ENCODE data around the gene DGCR8.
A peak's percentile ranks its signal among the peaks of the same experiment; 100 is the strongest.
"Not testable (repeated sequence)": the region's sequence is repeated elsewhere in the genome, so short reads cannot be mapped to it uniquely, and the experiment has no call there.

Gene DGCR8

DNA sequence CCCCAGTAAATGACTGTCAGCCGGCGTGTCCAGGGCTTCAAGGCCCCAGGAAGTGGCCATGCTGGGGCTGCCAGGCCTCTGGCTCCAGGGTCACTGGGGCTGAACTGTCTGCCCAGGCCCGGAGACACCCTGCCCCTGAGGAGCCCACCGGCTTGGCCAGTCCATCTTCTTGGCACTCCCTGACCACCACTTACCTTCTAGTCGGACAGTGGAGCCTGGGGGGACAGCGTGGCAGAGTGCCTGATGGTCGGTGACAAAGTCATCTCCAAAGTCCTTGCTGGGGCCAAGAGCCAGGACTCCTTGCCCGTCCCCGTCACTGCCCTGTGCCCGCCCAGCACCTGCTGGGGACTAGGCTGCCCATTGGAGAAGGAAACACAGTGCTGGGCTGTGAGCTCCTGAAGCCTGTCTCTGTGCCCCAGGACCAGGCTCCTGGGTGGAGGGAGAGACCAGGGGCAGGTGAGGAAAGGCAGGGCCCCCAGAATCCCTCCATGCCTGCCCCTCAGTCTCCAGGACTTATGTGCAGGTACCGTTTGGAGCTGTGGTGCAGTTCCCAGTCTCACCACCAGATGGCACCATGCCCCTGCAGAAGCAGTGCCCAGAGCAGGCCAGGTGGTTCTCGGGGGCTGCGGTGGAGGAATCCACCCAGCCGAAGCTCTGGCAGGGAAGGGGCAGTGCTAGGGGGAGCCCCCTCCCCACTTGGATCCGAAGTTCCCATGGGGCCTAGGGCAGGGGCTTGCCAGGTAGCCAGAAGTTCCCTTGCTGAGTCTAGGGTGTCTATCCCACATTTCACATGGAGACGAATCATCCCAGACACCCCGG, 76.8 kb downstream of the DGCR8 start:
- DNase-seq = peak; percentile 56

DNA sequence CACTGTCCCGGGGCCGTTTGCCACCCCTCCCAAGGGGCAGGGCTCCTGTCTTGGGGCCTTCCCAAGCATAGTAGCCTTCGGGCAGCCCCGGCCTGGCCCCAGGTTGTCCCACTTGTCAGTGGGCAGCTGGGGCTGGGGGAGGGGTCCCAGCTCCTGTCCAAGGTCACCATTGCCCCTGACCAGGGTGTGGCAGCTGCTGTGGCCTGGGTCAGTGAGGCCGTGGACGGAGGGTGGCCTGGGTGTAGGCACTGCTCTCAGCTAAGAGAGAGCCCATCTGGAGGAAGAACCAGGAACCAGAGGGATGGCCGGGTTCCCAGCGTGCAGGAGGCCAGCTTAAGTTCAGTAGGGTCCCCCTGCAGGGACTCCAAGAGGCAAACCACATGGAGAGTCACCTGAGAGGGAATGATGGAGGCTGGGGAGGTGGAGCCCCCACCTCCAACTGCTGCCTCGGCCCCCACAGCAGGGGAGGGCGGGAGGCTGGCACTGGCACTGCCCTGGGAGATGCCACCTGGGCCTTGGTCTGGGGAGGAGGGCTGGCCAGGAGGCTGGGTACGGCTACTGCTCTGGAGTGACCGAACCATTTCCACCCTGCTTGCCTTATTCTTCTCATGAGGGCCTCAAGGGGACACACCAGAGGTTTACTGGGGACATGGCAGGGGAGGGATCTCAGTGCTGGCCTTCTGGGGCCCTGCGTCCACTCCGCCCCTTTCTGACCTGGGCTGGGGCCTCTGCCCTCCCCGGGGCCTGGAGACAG, 77.6 kb downstream of the DGCR8 start:
- no peak for DNase-seq

DNA sequence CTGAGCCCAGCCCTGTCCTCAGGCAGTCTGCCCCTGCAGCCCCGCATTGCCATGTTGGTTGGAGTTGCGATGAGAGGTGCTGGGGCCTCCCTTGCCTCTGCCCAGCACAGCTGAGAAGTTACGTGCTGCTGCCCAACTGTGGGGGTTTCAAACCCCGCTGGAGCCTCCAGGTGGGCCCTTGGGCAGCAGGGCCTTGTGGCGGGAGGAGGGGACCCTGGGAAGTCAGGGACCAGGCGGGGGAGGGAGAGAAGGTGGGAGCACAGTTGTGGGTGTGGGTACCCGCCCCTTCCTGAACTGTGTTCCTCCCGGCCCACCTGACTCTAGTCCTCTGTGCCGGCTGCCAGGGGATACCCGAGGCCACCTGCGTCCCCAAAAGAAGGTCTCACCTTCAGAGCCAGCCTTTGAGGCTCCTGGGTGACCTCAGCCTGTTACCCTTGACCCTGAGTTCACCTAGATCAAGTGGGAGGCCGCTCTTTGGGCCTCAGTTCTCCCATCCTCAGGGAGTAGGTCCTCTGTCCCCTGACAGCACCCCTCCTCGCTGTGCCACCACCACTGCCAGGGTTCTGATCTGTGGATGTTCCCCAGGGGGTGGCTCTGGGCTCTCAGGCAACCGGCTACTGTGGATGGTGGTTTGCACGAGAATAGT, 78.5 kb downstream of the DGCR8 start:
- no peak for DNase-seq

DNA sequence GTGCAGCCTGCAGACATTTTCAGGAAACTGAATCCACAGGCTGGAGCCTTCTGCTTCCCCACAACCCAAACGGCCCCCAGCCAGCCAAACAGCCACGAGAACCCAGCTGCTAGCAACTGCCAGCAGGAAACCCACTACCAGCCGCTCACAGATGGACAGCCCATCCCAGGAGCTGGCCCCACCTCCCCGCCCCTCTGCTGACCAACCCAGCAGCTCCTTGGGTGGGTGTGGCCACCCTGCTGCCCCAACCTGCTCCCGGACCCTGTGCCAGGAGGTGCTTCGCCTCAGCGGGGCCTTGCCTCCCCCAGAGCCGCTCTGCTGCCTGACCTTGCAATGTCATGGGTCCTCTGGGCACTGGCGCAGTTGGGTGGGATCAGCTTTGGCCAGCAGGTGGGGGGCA, 79.0 kb downstream of the DGCR8 start:
- DNase-seq = no peak

DNA sequence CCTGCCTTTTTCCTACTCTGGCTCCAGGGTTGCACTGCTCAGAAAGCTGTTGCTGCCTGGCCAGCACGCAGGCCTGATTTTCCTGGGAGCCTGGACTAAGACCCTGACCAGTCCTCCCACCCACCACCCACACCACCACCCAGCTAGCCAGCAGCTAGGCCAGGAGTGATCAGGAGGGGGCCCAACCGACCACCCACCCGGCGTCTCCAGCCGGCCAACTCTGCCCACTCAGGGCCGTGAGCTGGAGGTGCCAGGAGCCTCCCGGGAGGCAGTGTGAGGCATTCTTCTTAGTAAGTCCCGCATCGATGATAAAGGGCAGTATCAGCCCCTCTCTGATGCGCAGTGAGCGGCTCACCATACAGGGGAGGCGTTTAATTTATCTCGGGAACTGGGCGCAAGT, 79.5 kb downstream of the DGCR8 start:
- DNase-seq = not testable (repeated sequence)

DNA sequence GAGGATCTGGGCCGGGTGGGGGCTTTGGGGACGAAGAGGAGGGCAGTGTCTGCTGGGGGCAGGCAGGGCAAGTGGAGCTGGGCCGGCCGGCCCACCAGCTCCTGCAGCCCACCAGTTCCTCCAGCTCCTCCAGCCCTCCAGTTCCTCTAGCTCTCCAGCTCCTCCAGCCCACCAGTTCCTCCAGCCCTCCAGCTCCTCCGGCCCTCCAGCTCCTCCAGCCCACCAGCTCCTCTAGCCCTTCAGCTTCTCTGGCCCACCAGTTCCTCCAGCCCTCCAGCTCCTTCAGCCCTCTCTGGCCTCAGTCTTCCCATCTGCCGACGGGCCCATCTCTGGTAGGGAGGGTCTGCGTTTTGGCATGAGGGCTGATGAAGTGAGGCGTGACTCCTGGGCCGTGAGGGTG, 80.0 kb downstream of the DGCR8 start:
- DNase-seq = no peak

All from fibroblast of skin of right biceps (primary cell).